DOHH2 (cell line): ENCODE measurements around the gene EDAR.

Experiments
- H3F3A ChIP-seq: fragments of 200-600 bp; sonication (generic), shearing (Covaris generic); 2 replicates; pipeline ENCODE4 v1.6.0; 2016; ENCODE audit warnings: antibody characterized with exemption, mild to moderate bottlenecking; ENCODE audit not compliant: control insufficient read depth, insufficient read depth
- H3K27ac ChIP-seq: fragments of 200-600 bp; sonication (generic); 2 replicates; pipeline ENCODE4 v1.5.1; 2014; ENCODE audit warnings: low read depth, mild to moderate bottlenecking, low read length, moderate library complexity
- H3K27me3 ChIP-seq: fragments of 200-600 bp; sonication (generic); 2 replicates; pipeline ENCODE4 v1.6.1; 2014; ENCODE audit warnings: mild to moderate bottlenecking, low read length, mixed read lengths; ENCODE audit not compliant: control insufficient read depth
- H3K36me3 ChIP-seq: fragments of 200-600 bp; sonication (generic); 2 replicates; pipeline ENCODE4 v1.6.1; 2014; ENCODE audit warnings: mild to moderate bottlenecking, low read length, moderate library complexity, mixed read lengths; ENCODE audit not compliant: control insufficient read depth
- H3K4me1 ChIP-seq: fragments of 200-600 bp; sonication (generic); 2 replicates; pipeline ENCODE4 v1.6.1; 2014; ENCODE audit warnings: mild to moderate bottlenecking, low read length, mixed read lengths; ENCODE audit not compliant: control insufficient read depth
- H3K4me2 ChIP-seq: fragments of 200-600 bp; sonication (generic); 2 replicates; pipeline ENCODE4 v1.6.0; 2014; ENCODE audit warnings: mild to moderate bottlenecking, low read length, moderate library complexity
- H3K4me3 ChIP-seq: fragments of 200-600 bp; sonication (generic); 2 replicates; pipeline ENCODE4 v1.5.1; 2014; ENCODE audit warnings: mild to moderate bottlenecking, low read length, mixed read lengths
- H3K79me2 ChIP-seq: fragments of 200-600 bp; sonication (generic); 2 replicates; pipeline ENCODE4 v1.6.1; 2014; ENCODE audit warnings: mild to moderate bottlenecking, low read length, mixed read lengths; ENCODE audit not compliant: control insufficient read depth
- H3K9me2 ChIP-seq: fragments of 200-600 bp; sonication (generic); replicated peaks from 2 replicates; pipeline ENCODE4 v1.6.1; 2014; ENCODE audit warnings: mild to moderate bottlenecking, low read length, mixed read lengths; ENCODE audit not compliant: control insufficient read depth
- H3K9me3 ChIP-seq: fragments of 200-600 bp; sonication (generic); 2 replicates; pipeline ENCODE4 v1.6.1; 2014; ENCODE audit warnings: antibody characterized with exemption, low read length, mixed read lengths; ENCODE audit not compliant: control insufficient read depth, insufficient read depth
- H4K20me1 ChIP-seq: fragments of 200-600 bp; sonication (generic); 2 replicates; pipeline ENCODE4 v1.6.0; 2014; ENCODE audit warnings: low read depth, mild to moderate bottlenecking, antibody characterized with exemption, low read length, moderate library complexity; ENCODE audit not compliant: control insufficient read depth, insufficient read depth
- CTCF ChIP-seq: fragments of 200-600 bp; sonication (generic); IDR thresholded peaks from one replicate; pipeline ENCODE4 v1.5.1; 2014; ENCODE audit warnings: antibody characterized with exemption, mild to moderate bottlenecking, low read depth, low read length; ENCODE audit not compliant: poor library complexity, severe bottlenecking
- EZH2phosphoT487 ChIP-seq: fragments of 200-600 bp; sonication (generic); IDR thresholded peaks from 2 replicates; pipeline ENCODE4 v1.6.1; 2017; ENCODE audit warnings: borderline replicate concordance, mild to moderate bottlenecking, antibody characterized with exemption, low read length, moderate library complexity, mixed read lengths

The EDAR gene

GRCh38 chr2:108965540-108966289 is 23.3 kb downstream of the EDAR start:
- Histone ChIP-seq H3K27me3 (no peaks in the 10 kb centered on the region), H3K79me2 (no peaks in the 10 kb centered on the region), H3K9me2 (no peaks in the 10 kb centered on the region), H3K9me3 (no peaks in the 10 kb centered on the region), H4K20me1 (no peaks in the 10 kb centered on the region), H3K4me1 (no peaks in the 10 kb centered on the region), H3K36me3 (no peaks in the 10 kb centered on the region), H3K4me2 (no peak overlapping the region), H3K27ac (no peak overlapping the region), H3F3A (no peaks in the 10 kb centered on the region), H3K4me3 (no peak overlapping the region)
- no peak for TF ChIP-seq CTCF
- TF ChIP-seq EZH2phosphoT487 = no peak

- Histone ChIP-seq H3K27ac (no peak overlapping the region), H3K27me3 (no peaks in the 10 kb centered on the region), H4K20me1 (no peaks in the 10 kb centered on the region), H3K4me3 (no peak overlapping the region), H3K9me2 (no peaks in the 10 kb centered on the region), H3F3A (no peaks in the 10 kb centered on the region), H3K9me3 (no peaks in the 10 kb centered on the region), H3K36me3 (no peaks in the 10 kb centered on the region), H3K4me1 (no peaks in the 10 kb centered on the region), H3K79me2 (no peaks in the 10 kb centered on the region), H3K4me2 (no peak overlapping the region)
- TF ChIP-seq EZH2phosphoT487 (no peak), CTCF (no peak)
Observed at GRCh38 chr2:108963057-108963456, 26.0 kb downstream of the EDAR start.

GRCh38 chr2:108961796-108962195 is 27.2 kb downstream of the EDAR start:
- no peak overlapping the region for H3K4me3 ChIP-seq
- TF ChIP-seq CTCF = no peak
- TF ChIP-seq EZH2phosphoT487 = no peak
- H4K20me1 ChIP-seq = no peaks in the 10 kb centered on the region
- H3K4me2 ChIP-seq = no peak overlapping the region
- H3K9me3 ChIP-seq = no peaks in the 10 kb centered on the region
- no peaks in the 10 kb centered on the region for H3K36me3 ChIP-seq
- no peak overlapping the region for H3K27ac ChIP-seq
- no peaks in the 10 kb centered on the region for H3F3A ChIP-seq
- H3K27me3 ChIP-seq = no peaks in the 10 kb centered on the region
- H3K79me2 ChIP-seq = no peaks in the 10 kb centered on the region
- no peaks in the 10 kb centered on the region for H3K4me1 ChIP-seq
- H3K9me2 ChIP-seq = no peaks in the 10 kb centered on the region
